Esophagus (tissue), 2 donors: ENCODE results near the gene FBXW7. TPM values are rescaled to one million over a fixed set of nuclear protein-coding genes. Genes with fewer than 3 reads are reported as not detected.

Experiments used
- H3K27ac ChIP-seq, 2 donors: one replicate each; pipeline ENCODE4 v1.5.1; 2013; ENCODE audit warnings: low read depth in 2 of 2, mild to moderate bottlenecking in 2 of 2, inconsistent platforms in 1 of 2, low read length in 1 of 2, moderate library complexity in 1 of 2
- H3K27me3 ChIP-seq, 2 donors: one replicate each; pipeline ENCODE4 v1.6.1; 2013; ENCODE audit warnings: low read length in 2 of 2, control low read depth in 1 of 2, mild to moderate bottlenecking in 1 of 2; ENCODE audit not compliant: insufficient read depth in 2 of 2, control insufficient read depth in 1 of 2
- H3K36me3 ChIP-seq, 2 donors: one replicate each; pipeline ENCODE4 v1.6.1; 2013; ENCODE audit warnings: low read length in 1 of 2; ENCODE audit not compliant: control insufficient read depth in 2 of 2, insufficient read depth in 2 of 2
- H3K4me1 ChIP-seq, 2 donors: one replicate each; pipeline ENCODE4 v1.6.1; 2013; ENCODE audit warnings: low read length in 1 of 2; ENCODE audit not compliant: control insufficient read depth in 2 of 2, insufficient read depth in 2 of 2
- H3K4me3 ChIP-seq, 2 donors: one replicate each; pipeline ENCODE4 v1.5.1; 2013; ENCODE audit warnings: low read length in 2 of 2, mild to moderate bottlenecking in 2 of 2, low read depth in 1 of 2, moderate library complexity in 1 of 2
- H3K9me3 ChIP-seq, 2 donors: one replicate each; pipeline ENCODE4 v1.6.1; 2013; ENCODE audit warnings: mild to moderate bottlenecking in 2 of 2, low read depth in 1 of 2, low read length in 1 of 2, moderate library complexity in 1 of 2; ENCODE audit not compliant: control insufficient read depth in 2 of 2, insufficient read depth in 1 of 2
- WGBS, 2 donors: extraction: QIAGEN DNeasy Blood & Tissue Kit; methylation state at CpG; one replicate each; pipeline ENCODE4 v1.1.7; 2013; 5-methylcytosine and 5-hydroxymethylcytosine counted together
- polyA plus RNA-seq, 2 donors: library from polyadenylated mRNA; stranded (reverse); fragments of 200-250 nt; gene quantifications; one replicate each; pipeline ENCODE4 v1.2.3, GENCODE V29; 2013
- donor health status: healthy with polysubstance abuse.
- donor health status: Bipolar disorder and iron deficiency.

Gene FBXW7
- polyA plus RNA-seq, 2 donors = 9.8 to 17.0 TPM

DNA sequence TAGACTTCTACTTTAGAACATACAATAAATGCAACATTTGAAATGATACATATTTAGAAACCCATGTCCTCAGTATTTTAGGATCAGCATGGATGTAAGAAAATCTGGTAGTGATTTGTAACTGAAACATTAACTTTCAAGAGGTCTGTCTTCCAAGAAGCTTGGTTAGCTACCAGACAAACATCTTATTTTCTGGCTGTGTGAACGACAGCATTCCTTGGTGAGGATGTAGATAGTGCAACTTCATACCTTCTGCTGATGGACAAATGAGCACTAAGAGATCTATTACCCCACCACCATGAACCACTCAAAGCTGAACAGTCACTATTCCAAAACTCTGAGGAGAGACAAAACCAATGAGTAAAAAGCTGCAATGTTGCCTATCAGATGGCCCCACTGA, 212.7 kb downstream of the FBXW7 start:
- H3K4me1 ChIP-seq = no peaks in the 10 kb centered on the region
- peaks cover 0 to 6% of the 10 kb centered on the region in 2 donors for H3K36me3 ChIP-seq
- no peak overlapping the region for H3K27ac ChIP-seq
- 86 to 91% methylated on average over 1 of the region's 1 CpG for WGBS, 2 donors
- no peak overlapping the region for H3K4me3 ChIP-seq
- no peaks in the 10 kb centered on the region for H3K9me3 ChIP-seq
- no peaks in the 10 kb centered on the region for H3K27me3 ChIP-seq

DNA sequence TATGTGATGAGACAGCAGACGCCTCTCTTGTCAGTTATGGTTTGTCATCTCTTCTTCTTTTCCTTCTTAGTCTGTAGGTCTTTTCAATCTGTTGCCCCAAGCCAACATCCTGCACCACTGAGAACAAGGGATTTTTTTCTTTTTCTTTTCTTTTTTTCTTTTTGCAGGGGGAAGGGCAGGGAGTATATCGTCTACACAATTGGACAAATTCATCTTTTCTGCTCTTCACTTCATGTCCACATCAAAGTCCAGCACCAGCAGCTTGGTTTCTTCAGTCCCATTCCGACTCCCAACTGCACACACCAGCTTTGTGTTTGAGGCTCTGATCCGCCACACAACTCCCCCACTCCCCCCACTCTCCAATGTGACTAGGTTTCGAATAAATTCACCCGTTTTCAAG, 213.2 kb downstream of the FBXW7 start:
- WGBS, 2 donors = 91 to 97% methylated on average over 6 of the region's 6 CpGs
- peaks cover 0 to 6% of the 10 kb centered on the region in 2 donors for H3K36me3 ChIP-seq
- H3K4me3 ChIP-seq = no peak overlapping the region
- H3K9me3 ChIP-seq = no peaks in the 10 kb centered on the region
- no peaks in the 10 kb centered on the region for H3K4me1 ChIP-seq
- no peaks in the 10 kb centered on the region for H3K27me3 ChIP-seq
- no peak overlapping the region for H3K27ac ChIP-seq

DNA sequence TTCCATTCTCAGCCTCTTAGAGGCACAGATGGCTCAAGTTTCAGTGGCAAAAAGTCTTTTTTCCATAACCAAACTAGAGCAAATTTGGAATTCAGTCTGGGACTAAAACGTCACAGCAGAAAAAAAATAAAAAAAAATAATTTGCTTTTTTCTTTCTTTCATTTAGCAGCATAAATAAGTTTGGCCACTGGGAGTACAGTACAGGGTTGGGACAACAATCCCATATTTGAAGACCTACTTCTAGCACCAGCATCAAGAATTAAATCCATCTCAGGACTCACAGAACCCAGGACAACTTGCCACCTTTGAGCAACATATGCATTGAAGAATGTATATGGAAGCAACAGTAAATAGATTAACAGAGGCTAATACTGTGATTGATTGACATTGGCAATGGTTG, 214.0 kb downstream of the FBXW7 start:
- Histone ChIP-seq H3K9me3 (no peaks in the 10 kb centered on the region), H3K4me1 (no peaks in the 10 kb centered on the region), H3K27me3 (no peaks in the 10 kb centered on the region), H3K27ac (no peak overlapping the region), H3K4me3 (no peak overlapping the region), H3K36me3 (peaks cover 0 to 6% of the 10 kb centered on the region in 2 donors)
- 67 to 69% methylated on average over 1 of the region's 1 CpG for WGBS, 2 donors

DNA sequence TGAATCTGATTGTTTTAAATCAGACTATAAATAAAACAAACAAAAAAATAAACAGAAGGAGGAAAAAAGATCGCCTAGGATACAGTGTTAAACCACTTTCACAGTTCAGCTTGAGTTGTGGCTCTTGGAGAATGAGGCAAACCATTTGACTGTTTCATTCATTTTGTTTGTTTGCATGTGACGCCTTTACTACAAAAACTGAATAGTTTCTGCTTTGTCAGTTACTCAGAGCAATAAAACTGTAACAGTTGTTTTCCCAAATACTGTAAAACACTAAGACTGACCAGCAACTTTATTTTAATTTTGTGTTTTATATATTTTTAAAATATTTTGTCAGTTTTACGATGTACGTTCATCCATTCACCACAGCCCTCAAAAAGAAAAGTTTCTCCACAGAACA, 214.5 kb downstream of the FBXW7 start:
- 91 to 95% methylated on average over 4 of the region's 4 CpGs for WGBS, 2 donors
- Histone ChIP-seq H3K36me3 (peaks cover 0 to 6% of the 10 kb centered on the region in 2 donors), H3K9me3 (no peaks in the 10 kb centered on the region), H3K4me3 (no peak overlapping the region), H3K4me1 (no peaks in the 10 kb centered on the region), H3K27me3 (no peaks in the 10 kb centered on the region), H3K27ac (no peak overlapping the region)

DNA sequence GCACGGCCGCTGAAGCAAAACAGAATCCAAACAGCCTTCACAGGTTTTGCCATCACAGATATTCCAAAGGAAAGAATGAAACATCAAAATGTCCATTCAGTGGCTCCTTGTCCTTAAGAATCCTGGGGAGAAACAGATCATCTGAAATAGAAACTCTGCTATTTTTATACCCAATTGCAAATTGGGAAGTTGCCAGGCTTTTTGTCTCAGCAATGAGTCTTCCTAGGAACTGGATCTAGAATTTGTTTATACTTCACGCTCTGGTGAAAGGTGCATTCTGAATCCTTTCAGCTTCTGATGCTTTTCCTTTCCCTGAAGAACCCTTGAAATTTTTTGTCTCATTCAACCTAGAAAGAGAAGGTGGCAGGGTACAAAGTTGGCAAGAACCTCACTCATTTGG, 218.9 kb downstream of the FBXW7 start:
- Histone ChIP-seq H3K27ac (no peak overlapping the region), H3K27me3 (no peaks in the 10 kb centered on the region), H3K9me3 (no peaks in the 10 kb centered on the region), H3K4me3 (no peak overlapping the region), H3K36me3 (no peaks in the 10 kb centered on the region), H3K4me1 (no peaks in the 10 kb centered on the region)
- 68 to 81% methylated on average over 3 of the region's 3 CpGs for WGBS, 2 donors

DNA sequence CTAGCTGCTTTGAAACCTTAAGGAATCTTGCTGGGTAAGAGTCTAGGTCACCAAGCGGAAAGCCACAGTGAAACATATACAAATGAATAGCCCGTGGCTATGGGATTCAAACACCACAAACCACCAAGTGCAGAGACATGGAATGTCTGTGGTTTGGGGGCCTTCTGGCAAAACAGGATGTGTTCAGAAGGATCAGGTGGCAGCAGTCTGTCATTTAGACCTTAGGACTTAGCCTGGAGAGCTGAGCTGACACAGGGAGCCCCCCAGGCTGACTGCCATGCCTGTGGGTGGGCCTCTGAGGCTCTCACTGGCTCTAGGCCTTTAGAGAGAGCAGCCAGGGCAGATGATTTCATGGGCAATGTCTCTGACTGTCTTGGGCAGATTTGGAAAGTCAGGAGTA, 225.6 kb downstream of the FBXW7 start:
- Histone ChIP-seq H3K4me3 (no peak overlapping the region), H3K9me3 (no peaks in the 10 kb centered on the region), H3K4me1 (no peaks in the 10 kb centered on the region), H3K27ac (no peak overlapping the region), H3K36me3 (no peaks in the 10 kb centered on the region), H3K27me3 (no peaks in the 10 kb centered on the region)
- 79 to 84% methylated on average over 2 of the region's 2 CpGs for WGBS, 2 donors

DNA sequence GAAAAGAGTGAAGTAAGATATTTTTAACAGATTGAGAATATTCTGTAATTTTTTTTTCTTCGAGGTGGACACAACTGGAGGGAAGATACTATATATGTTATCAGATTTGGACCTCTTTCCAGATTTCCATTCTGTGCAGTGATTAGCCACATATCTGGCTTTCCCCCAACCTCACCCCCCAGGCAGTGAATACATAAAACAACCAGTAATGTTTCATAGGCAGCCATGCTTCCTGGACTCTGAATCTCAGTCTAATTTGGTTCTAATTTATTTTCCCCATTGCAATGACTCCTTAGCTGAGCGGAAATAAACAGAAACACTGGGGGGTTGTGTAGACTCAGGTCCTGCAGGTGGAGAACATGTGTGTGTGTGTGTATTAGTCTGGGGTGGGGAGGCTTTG, 226.5 kb downstream of the FBXW7 start:
- Histone ChIP-seq H3K27me3 (no peaks in the 10 kb centered on the region), H3K36me3 (no peaks in the 10 kb centered on the region), H3K9me3 (no peaks in the 10 kb centered on the region), H3K4me1 (no peaks in the 10 kb centered on the region), H3K27ac (no peak overlapping the region), H3K4me3 (no peak overlapping the region)
- 89 to 90% methylated on average over 2 of the region's 2 CpGs for WGBS, 2 donors

DNA sequence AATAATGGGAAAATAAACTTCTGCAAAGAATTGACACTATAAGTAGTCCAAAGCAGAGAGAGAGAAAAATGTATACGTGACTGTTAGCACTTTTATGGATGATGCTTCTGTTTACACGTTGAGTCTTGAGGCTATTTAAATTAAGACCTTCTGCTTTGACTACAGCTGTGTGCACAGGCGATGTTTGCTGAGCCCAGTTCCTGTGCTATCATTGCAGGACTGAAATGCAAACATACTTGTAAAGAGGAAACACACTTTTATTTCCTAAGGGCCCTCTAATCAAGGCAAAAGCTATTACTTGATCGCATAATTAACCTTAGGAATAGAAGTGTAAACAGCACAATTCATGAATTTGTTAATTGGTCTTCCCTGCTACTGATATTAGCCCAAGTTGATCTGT, 226.9 kb downstream of the FBXW7 start:
- 49 to 55% methylated on average over 4 of the region's 4 CpGs for WGBS, 2 donors
- H3K27ac ChIP-seq = no peak overlapping the region
- no peaks in the 10 kb centered on the region for H3K36me3 ChIP-seq

DNA sequence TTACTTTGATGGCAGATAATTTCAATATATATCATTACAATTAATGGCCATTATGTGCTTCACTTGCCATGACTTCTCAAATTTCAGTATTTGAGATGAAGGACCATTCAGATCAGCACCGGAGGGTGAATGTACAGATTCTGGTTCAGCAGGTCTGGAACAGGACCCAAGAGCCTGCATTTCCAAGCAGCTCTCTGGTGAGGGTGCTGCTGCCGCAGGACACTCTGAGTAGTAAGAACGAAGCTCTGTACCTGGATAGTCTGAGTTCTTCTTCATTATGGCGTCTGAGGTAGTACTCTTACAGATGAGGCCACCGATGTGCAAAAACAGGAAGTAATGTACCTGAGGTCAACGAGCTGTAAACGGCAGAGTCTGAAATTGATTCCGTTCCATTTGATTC, 228.2 kb downstream of the FBXW7 start:
- no peaks in the 10 kb centered on the region for H3K27me3 ChIP-seq
- WGBS, 2 donors = 85 to 89% methylated on average over 8 of the region's 8 CpGs
- H3K36me3 ChIP-seq = no peaks in the 10 kb centered on the region
- peaks cover 0 to 2% of the 10 kb centered on the region in 2 donors for H3K4me1 ChIP-seq
- no peak overlapping the region for H3K4me3 ChIP-seq
- H3K27ac ChIP-seq = no peak overlapping the region
- H3K9me3 ChIP-seq = no peaks in the 10 kb centered on the region

More for the DNA sequence above, 226.9 kb downstream of the FBXW7 start:
- no peak overlapping the region for H3K4me3 ChIP-seq
- H3K27me3 ChIP-seq = no peaks in the 10 kb centered on the region
- H3K9me3 ChIP-seq = no peaks in the 10 kb centered on the region
- H3K4me1 ChIP-seq = peaks cover 0 to 1% of the 10 kb centered on the region in 2 donors

DNA sequence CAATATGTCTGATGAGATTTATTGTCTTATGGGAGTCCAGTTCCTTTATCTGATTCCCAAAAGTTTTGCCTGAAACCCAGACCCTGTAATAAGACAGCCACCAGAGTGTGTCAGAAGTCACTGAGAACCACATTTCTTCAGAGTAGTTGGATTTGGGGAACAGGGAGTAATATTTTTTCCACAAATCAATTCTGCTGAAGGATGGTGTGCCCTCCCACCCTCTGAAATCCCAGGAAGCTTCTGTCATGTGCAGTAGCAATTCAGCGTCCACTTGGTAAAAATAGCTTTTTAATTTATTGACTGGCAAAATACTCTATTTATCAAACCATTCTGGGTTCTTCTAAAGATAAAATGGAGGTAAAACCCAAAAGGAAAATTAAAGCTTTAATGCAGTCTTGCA, 229.4 kb downstream of the FBXW7 start:
- Histone ChIP-seq H3K36me3 (no peaks in the 10 kb centered on the region), H3K9me3 (no peaks in the 10 kb centered on the region), H3K27me3 (no peaks in the 10 kb centered on the region), H3K4me3 (no peak overlapping the region), H3K4me1 (peaks cover 0 to 2% of the 10 kb centered on the region in 2 donors), H3K27ac (no peak overlapping the region)
- 79 to 86% methylated on average over 1 of the region's 1 CpG for whole genome bisulfite sequencing, 2 donors
